HG02759 (cell line): ENCODE results near the gene ILKAP.
A peak's percentile ranks its signal among the peaks of the same experiment; 100 is the strongest.

Experiments used
- ATAC-seq: cut with Tn5 transposase; IDR thresholded peaks from one replicate; pipeline ENCODE4 v1.9.1; 2021; ENCODE audit warnings: mild to moderate bottlenecking, moderate library complexity; ENCODE audit not compliant: unreplicated experiment

Gene ILKAP

DNA sequence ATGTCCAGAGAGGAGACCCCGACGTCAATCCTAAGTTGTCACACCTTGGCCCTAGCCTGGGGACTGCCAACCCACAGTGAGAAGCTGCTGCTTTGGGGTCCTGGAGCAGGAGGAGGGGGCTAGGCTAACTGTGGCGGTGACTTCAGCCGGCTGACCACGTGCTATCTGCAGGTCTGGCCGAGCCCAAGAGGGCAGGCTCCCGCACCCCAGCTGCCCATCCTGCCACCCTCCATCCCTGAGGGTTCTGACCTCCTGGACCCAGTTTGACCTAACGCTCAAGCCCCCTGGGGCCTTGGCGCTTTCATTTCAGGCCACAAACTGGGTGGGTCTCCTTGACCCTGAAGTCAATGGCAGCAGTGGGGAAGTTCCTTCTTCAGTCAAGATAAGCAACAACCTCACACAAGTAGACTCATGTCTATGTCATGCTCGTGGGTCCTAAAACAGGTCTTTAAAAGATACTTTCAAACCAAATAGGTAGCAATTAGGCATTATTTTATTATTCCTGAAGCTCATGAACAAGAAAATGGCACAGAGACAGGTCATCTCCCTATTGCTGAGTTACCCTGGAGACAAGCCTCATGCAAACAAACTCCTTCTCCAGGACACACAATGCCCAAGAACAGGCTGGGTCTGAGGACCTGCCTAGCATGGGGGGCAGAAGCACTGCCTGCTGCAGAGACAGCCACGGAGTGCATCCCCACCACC lies 34.1 kb upstream of the ILKAP start:
- no peak for ATAC-seq

DNA sequence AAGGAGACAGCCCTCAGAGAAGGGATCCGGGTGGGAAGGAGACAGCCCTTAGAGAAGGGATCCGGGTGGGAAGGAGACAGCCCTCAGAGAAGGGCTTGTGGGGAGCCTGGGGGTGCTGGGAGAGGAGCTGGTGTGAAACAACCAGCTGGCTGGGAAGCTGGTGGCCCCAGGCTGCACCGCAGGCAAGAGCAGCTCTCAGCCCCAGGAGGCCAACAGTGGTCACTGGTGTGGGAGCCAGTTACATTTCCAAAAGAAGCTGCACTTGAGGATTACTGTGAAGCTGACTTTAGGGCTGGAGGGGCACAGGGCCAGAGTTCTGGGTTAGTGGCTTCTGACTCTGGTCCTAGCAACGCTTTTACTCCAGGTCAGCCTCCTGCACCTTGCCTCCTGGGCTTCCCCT lies 33.1 kb upstream of the ILKAP start:
- ATAC-seq, result no peak

DNA sequence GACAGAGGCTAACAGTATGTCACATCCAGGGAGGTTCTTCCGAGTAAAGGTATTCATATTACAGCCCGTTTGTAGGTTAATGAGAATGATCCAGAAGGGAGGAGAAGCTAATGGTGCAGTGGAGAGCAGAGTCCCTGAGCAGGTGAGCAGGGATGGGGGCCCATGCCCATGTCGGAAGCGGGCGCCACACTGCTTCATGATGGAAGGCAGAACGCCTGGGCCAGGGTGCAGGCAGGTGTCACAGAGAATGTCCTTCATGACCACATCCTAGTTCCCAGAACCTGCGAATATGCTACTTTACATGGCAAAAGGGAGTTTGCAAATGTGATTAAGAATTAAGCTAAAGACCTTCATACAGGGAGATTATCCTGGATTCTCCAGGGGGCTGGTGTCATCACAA lies 32.4 kb upstream of the ILKAP start:
- no peak for ATAC-seq

DNA sequence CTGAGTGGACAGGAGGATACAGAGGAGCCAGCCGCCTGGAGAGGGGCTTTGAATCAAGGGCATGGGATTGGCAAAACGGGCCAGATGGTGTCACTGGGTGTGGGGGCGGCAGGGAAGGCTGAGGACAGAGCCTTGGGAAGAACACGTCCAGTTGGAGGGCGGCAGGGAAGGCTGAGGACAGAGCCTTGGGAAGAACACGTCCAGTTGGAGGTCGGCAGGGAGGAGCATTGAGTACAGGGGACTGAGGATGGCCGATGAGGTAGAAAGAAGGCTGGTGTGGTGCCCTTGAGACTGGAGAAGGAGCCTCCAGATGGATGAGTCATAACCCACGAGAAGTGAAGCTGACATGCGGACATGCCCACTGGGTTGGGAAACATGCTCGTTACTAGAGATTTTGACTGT lies 31.8 kb upstream of the ILKAP start:
- no peak for ATAC-seq

DNA sequence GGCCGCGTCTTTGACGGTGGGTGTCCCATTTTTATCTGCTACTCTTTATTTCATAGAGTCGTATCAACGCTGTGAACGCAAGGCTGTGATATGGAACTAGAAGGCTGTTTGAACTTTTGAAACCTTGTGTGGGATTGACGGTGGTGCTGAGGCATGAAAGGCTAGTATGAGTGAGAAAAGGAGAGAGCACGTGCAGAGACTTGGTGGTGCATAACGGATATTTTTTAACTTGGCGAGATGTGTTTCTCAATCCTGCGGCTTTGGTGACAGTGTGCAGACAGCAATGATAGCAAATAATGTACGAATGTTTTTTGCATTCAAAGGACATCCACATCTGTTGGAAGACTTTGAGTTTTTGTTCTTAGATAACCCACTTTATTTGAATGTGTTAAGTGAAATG lies 30.1 kb upstream of the ILKAP start:
- no peak for ATAC-seq

DNA sequence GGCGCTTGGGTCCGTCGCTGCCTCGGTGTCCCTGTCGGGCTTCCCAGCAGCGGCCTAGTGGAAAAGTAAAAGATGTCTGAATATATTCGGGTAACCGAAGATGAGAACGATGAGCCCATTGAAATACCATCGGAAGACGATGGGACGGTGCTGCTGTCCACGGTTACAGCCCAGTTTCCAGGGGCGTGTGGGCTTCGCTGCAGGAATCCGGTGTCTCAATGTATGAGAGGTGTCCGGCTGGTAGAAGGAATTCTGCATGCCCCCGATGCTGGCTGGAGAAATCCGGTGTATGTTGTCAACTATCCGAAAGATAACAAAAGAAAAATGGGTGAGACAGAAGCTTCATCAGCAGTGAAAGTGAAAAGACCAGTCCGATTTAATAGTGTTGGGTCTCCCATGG lies 28.3 kb upstream of the ILKAP start:
- ATAC-seq, result no peak

DNA sequence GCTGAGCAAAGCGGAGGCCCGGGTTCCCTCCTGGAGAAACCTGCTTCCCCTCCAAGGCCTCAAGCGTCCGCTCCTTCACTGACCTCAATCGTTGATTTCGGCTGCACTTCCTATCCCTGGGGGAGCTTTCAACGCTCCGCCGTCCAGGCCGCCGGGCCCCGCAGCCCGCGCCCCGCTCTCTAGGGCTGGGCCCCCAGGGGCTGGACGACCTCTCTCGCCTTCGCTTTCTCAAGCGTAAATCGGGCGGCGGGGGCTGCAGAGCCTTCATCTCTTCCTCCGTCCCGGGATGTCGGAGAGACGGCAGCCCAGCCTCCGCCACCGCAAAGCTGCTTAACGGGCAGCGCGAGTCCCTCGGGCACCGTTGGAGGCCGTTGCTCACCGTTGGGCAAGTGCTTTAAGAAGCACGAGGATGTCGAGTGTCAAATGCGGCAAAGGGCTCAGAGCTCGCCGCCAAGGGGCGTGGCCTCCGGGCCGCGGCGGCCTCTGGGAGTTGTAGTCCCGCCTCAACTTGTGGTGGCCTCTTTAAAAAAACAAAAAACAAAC lies 27.8 kb upstream of the ILKAP start:
- ATAC-seq, result peak; percentile 61

DNA sequence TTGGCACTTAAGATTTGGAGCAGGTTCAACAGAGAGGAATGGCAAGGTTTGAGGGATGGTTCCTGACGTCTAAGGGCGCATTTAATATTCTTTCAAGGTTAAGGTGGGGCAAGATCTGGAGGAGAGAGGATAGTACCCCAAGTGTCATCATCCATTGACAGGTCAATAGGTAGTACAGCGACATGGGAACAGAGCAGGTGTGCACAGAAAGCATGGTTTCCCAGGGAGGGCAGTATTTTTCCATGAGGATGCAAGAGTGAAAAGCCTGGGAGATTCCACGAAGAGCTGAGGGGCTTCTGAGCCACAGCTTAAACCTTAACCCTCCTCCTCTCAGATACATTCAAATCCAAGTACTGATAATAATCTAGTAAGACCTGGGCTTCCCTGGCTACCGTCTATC lies 27.2 kb upstream of the ILKAP start:
- no peak for ATAC-seq

DNA sequence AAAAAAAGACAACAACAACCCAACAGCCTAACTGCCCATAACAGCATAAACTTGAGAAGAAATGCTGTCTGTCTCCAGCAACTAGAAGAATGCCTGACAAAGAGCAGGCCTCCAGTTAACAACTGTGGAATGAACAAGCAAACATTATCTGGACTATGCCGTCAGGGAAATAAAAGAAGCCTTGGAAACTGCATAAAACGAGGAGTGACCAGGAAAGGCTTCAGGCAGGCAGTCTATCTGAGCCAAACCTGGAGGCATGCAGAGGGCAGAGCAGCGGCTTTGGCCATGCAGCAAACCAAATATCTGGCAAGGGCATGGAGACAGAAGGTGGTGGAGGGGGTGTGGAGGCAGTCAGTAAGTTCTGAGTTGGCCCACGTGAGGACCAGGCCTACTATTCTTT lies 25.2 kb upstream of the ILKAP start:
- ATAC-seq, result no peak

DNA sequence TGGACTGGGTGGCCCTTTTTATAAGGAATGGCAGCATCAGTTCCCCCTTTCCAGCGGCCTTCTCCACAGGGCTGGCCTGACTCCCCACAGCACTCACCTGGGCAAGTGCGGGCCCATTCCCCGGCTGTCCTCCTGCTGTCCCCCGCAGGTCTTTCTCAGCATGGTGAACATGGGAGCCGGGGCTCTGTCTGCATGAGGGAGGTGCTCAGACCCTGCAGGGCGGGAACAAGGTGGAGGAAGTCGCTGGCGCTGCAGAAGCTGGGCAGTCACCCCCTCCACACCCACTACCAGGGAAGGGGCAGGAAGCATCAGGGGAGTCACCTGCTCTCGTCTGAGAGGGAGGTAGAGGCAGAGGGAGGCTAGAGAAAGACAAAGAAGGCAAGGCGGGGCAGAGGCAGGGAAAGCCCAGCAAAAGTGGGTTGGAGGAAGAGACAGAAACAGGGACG lies 24.1 kb upstream of the ILKAP start:
- no peak for ATAC-seq

DNA sequence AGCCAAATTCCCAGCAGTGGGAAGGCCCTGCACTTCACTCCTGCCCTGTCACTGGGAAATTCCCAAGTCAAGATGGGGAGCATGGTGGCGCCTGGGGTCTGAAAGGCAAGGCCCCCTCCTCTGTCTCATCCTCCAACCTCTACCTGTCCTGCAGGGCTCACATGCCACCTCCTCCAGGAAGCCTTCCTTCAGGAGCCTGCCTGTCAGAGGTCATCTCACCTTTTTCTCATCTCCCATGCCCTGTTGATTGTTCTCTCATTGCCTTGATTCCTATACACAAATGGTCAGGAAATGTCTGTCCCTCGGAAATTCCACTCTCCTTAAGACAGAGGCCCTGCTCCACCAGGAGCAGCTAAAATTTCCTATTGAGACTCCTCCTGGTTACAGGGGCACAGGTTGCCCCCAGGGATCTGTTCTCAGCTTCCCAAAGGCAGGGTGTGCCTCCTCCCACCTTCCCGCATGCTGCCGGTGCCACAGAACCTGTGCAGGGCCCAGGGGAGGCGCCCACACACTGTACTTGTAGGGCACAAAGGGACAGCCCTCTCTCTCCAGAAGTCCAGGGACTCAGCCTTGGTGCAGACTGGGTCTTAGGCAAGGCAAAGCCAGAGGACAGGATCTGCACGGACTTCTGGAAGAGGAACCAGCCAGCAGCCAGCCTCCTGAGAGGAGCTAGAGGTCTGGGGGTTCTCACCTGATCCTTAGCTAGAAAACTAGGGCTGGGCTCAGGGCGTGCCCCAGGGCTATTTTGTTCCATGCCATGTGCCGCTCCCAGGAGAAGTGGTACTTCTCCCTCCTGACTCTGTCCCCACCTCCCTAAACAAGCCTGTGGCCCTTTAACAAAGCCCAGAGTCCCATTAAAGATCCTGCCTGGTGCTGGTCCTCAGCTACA lies 23.4 kb upstream of the ILKAP start:
- no peak for ATAC-seq

DNA sequence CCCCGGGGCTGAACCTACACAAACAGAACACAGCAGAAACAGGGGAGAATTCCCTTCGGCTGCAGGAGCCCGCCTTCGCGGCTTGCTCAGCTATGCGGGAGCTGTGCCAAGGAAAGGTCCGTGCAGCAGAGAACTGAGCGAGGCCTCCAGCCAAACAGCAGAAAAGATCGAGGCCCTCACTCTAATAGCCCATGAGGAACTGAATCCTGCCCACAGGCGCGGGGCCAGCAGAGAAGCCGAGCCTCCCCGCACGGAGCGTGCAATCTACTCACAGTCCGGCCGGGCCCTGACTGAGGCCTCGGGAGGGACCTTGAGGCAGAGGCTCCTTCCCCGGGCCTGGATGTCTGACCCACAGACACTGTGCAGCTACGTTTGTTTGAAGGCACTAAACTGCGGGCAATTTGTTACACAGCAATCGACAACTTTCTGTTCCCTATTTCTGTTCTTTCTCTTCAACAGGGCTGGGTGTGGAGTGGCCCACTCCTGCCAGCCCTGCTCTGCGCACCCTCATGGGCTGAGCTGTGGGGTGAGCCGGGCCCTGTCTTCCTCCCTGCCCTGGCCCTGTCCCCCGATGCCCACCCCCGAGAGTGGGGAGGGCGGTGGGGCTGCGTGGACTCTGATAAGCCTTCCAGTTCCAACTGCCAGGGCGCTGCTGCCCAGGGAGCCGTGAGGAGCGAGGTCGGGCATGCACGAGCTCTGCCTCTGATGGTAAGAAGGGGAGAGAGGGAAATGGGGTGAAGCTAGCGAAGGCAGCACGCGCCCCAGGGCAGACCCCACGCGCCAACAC lies 22.6 kb upstream of the ILKAP start:
- no peak for ATAC-seq

DNA sequence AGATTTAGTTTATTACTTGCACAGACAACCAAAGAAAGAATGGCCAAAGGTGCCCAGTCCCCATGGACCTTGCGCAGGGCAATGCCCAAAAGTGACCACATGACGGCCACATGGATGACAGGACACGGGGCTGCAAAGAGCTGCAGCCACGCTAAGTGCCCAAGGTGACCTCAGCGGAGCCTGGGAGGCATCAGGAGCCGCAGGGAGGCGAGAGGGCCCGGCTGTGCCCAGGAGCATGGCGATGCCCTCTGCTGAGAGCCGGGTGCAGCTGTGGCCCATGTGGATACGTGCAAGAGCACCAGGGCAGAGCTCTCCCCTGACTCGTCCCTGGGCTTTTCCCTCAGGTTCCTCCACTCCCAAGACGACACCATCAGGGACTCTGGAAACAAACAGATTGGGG lies 21.6 kb upstream of the ILKAP start:
- ATAC-seq, result no peak

DNA sequence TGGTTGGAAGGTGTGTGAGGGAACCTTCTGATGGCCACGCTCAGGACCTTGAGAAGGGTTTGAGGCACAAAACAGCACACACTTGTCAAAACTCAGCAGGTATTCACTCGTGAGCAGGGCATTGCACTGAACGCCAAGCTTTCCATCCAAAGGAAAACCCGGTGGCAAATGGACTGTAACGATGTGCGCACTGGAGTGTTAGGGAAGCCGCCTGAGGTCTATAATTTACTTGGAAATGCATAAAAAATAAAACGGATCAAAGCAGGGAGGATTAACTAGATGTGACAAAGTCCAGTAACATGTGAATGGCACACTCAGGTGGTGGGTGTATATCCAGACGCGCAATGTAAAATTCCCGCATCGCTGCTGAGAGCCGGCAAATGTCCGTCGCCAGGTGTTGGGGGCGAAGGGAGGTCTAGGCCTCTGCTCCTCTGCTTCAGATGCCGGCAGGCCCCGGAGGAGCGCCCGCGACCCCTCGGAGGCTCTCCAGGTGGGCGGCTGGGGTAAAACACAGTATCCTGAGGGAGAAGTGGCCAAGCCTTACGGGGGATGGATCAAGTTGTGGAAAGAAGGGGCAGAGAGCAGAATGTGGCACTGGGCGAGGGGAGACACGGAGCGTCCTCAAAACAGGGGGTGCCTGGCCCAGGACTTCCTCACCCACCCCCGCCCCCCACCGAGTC lies 21.0 kb upstream of the ILKAP start:
- no peak for ATAC-seq

DNA sequence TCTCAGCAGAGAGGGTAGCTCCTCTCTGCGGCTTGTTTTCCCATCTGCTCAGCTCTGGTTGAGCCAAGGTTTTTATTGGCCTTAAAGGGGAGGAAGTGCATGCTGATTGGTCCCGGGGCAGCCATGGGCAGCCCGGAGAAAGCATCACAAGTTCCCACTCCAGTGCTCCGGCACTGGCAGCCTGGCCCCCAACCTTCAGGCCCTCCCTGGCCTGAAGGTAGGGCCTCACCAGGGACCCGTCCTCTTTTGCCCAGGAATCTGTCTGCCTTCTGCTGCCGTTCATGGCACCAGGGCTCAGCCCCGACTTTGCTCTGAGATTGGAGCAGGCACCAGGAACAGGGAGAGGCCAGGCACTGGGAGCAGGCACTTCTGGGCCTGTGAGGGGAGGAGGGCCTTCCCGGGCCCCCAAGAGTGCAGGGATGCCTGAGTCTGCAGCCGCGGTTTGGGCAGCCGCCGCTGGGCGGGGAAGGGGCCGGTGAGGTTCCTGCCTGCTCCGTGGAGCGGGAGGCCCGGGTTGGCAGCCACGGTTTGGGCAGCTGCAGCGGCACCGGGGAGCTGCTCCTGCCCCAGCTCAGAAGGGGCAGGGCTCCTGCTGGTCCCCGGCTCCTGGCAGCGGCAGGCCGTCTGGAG lies 17.5 kb upstream of the ILKAP start:
- ATAC-seq, result no peak

DNA sequence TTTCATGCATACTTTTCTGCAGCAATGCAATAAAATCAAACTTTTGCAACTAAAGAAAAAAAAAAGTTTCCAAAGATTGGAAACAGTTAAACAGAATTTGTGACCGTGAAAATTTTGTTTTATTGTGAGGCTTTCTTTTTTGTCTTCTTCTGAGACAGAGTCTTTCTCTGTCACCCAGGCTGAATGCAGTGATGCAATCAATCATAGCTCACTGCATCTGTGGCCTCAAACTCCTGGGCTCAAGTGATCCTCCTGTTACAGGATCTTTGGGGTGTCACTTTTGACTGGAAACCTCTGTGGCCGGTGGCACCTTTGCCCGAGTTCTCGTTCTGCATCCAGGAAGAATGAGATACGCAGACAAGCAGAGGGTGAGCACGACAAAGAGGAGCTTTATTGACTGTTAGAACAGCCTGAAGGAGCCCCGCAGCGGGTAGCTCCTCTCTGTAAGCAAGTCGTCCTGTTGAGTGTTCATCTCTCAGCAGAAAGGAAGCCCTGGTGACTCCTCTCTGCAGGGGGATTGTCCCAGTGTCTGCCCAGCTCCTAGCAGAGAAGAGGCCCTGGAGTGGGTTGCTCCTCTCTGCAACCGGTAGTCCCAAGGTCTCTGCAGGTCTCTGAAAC lies 16.9 kb upstream of the ILKAP start:
- no peak for ATAC-seq

DNA sequence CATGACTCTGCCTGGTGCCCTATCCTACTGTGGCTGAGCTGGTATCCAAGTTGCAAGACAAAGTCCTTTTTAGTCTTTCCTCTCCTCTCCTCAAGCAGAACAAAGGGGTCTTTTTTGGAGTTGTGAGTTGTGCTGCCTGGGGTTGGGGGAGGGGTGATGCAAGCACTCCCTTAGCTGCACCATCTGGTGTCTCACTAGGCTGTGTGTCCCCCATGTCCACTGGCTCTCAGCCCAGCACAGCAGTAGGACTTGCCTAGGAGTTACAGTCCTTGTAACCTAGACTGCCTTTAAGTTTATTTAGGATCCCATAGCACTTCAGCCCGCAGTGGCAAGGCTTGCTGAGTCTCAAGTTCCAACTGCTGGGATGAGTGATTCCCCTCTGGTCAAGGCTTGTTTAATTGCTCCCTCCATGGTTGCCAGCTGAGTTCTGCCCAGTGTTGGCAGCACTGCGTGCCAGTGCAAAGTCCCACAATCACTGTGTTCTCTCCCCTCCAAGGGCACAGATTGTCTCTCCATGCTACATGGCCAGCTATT lies 13.2 kb upstream of the ILKAP start:
- no peak for ATAC-seq

DNA sequence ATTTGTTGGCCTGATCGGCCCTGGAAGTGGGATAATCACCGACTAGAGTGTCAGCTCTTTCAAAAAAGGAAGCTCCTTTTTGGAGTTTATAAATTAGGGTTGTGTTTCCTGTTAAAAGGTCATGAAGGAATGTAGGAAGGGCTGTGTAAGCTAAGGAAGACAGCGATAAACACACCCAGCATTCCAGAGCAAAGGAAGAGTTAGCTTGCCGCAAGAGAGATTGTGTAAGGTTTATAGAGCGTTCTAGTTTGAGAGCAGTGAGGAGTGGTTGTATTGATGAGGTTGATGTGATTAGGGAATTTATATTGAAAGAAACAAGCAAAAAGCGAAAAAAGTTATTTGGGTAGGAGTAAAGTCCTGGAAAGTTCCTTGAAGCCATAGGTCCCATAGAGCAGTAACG lies 3.5 kb upstream of the ILKAP start:
- ATAC-seq, result no peak

DNA sequence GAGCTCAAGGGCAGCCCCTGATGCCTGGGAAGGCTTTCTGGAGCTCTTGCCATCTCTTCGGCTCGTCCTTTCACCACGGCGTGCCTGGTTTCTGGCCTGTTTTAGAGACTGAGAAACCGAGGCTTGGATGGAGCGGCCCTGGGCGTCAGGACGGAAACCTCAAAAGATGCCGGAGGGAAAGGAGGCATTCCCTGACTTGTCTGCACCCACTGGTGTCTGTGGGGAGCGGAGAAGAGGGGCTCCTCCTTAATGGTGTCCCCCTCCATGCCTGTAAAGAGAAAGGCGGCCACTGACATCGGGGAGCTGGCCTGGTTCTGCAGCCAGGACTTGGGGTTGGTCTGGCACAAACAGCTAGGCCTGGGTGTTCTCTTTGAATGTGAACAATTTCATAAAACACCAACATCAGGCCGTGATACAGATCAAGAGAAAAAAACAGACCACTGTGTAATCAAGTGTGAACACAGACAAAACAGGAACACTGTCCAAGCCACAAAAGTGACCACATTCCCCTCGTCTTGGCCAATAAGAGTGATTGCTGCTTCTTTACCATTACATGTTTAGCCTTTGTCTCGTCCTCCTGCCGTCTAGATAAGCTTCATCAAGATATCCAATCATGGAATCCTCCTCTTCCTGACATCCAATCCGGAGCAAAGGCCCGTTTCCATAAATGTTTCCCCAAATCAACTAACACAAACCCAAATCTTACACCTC lies 633 bp upstream of the ILKAP start:
- ATAC-seq, result no peak
